Superior temporal gyrus (tissue), 1 donor: ENCODE measurements around the gene LRRK1.

Experiments
- DNase-seq: peaks from one replicate; pipeline ENCODE4 v3.0.0-alpha.2; 2016; ENCODE audit errors: extremely low spot score

LRRK1 gene

GRCh38 chr15:100914876-100915275, 4.3 kb upstream of the LRRK1 start:
- DNase-seq: no peak

GRCh38 chr15:100918034-100918689, 995 bp upstream of the LRRK1 start:
- DNase-seq: peak; percentile 41

- no peak for DNase-seq
Observed at GRCh38 chr15:100919481-100920405, 586 bp downstream of the LRRK1 start.

- DNase-seq: no peak
Observed at GRCh38 chr15:100920516-100921135, 1.5 kb downstream of the LRRK1 start.

GRCh38 chr15:100922192-100923040, 3.3 kb downstream of the LRRK1 start:
- DNase-seq: peak; percentile 64

GRCh38 chr15:100923076-100923475, 3.9 kb downstream of the LRRK1 start:
- no peak for DNase-seq

GRCh38 chr15:100923902-100924301, 4.7 kb downstream of the LRRK1 start:
- no peak for DNase-seq

GRCh38 chr15:100924436-100924835, 5.3 kb downstream of the LRRK1 start:
- no peak for DNase-seq

GRCh38 chr15:100925480-100925879, 6.3 kb downstream of the LRRK1 start:
- no peak for DNase-seq

- no peak for DNase-seq
Observed at GRCh38 chr15:100926258-100926657, 7.1 kb downstream of the LRRK1 start.

GRCh38 chr15:100926971-100927756, 8.0 kb downstream of the LRRK1 start:
- no peak for DNase-seq

- DNase-seq: no peak
Observed at GRCh38 chr15:100928632-100929280, 9.6 kb downstream of the LRRK1 start.

- DNase-seq: no peak
Observed at GRCh38 chr15:100929641-100930042, 10.5 kb downstream of the LRRK1 start.

GRCh38 chr15:100930306-100930848, 11.2 kb downstream of the LRRK1 start:
- DNase-seq: no peak

- DNase-seq: no peak
Observed at GRCh38 chr15:100931143-100931890, 12.2 kb downstream of the LRRK1 start.

GRCh38 chr15:100932676-100933348, 13.7 kb downstream of the LRRK1 start:
- DNase-seq: no peak

- DNase-seq: no peak
Observed at GRCh38 chr15:100934166-100934565, 15.0 kb downstream of the LRRK1 start.

GRCh38 chr15:100934726-100935125, 15.6 kb downstream of the LRRK1 start:
- DNase-seq: no peak

- DNase-seq: no peak
Observed at GRCh38 chr15:100937171-100937570, 18.0 kb downstream of the LRRK1 start.
